Glomerular endothelial cell (primary cell): Measurements from ENCODE around the gene GALNT15. TPM values are rescaled to one million over a fixed set of nuclear protein-coding genes. Genes with fewer than 3 reads are reported as not detected.
A peak's percentile ranks its signal among the peaks of the same experiment; 100 is the strongest.

Experiments used
- DNase-seq: peaks from one replicate; pipeline ENCODE4 v3.0.0-alpha.2; 2011; ENCODE audit warnings: low read depth, low spot score; ENCODE audit errors: extremely low read depth
- total RNA-seq: library from RNA; depleted of rRNA; stranded (reverse); fragments of >200 nt; gene quantifications from 2 replicates; pipeline ENCODE4 v1.2.3, GENCODE V29; 2015

The GALNT15 gene
- total RNA-seq, 1 donor from 2014 or later: 35.2 TPM

DNA sequence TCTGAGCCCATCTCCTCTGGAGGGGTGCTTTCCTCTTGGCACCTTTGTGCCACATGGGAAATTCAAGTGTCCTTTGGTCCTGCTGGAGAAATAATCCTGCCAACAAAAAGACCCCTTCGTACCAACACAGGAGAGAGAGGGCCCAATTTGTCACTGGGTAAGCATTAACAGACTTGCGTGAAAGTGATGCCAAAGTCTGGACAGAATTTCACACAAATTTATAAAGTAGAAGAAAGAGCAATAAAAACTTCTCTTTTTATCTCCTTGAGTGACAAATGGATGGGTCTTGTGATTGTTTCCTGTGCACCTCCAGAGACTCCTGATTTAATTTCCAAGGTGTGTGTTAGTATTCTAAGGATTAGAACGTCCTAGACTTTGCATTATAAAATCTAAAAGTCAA, 75.4 kb downstream of the GALNT15 start:
- DNase-seq: no peak

- DNase-seq: no peak
Observed at GRCh38 chr3:16251316-16252085, 77.0 kb downstream of the GALNT15 start.

- DNase-seq: no peak
Observed at GRCh38 chr3:16252243-16252978, 77.9 kb downstream of the GALNT15 start.

DNA sequence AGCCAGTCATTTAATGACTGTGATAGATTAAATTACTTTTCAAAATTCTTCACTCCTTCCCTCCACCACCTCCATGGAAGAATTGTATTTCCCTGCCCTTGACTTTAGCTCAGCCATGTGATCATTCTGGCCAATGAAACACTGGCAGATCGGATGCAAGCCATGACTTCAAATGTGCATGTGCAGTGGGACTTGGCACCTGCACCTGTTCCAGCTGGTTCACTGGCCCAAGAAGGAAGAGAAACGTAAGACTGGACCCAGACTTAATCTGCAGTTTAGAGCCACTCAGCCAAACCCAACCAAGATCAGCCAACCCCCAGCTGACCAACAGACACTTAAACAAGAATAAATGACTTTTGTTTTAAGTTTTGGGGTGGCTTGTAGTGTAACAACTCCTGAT, 78.5 kb downstream of the GALNT15 start:
- DNase-seq: no peak

GRCh38 chr3:16253601-16254000, 79.1 kb downstream of the GALNT15 start:
- no peak for DNase-seq

- no peak for DNase-seq
Observed at GRCh38 chr3:16254916-16255315, 80.4 kb downstream of the GALNT15 start.

DNA sequence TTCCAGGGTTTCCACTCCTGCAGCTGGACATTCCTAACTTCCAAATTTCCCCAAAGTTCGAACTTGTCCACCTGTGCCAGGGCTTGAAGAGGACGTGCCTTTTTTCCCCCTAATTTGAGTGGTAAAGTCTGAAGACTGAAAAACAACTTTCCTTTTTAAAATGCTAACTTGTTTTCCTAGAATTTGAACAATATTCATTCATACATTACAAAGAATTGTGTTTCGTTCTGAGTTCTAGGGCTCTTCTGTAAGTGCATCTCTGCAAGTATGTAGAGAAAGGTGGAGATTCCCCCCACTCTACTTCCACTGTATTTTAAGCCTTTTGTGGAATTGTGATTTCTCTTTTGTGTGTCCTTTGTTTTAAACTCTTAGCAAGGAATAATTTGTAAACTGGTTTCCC, 80.8 kb downstream of the GALNT15 start:
- DNase-seq: no peak

- no peak for DNase-seq
Observed at GRCh38 chr3:16255726-16256125, 81.2 kb downstream of the GALNT15 start.

- DNase-seq: no peak
Observed at GRCh38 chr3:16257309-16257708, 82.8 kb downstream of the GALNT15 start.

- DNase-seq: no peak
Observed at GRCh38 chr3:16258177-16258576, 83.7 kb downstream of the GALNT15 start.

- DNase-seq: no peak
Observed at GRCh38 chr3:16258866-16259265, 84.4 kb downstream of the GALNT15 start.

- DNase-seq: no peak
Observed at GRCh38 chr3:16260046-16260445, 85.6 kb downstream of the GALNT15 start.

DNA sequence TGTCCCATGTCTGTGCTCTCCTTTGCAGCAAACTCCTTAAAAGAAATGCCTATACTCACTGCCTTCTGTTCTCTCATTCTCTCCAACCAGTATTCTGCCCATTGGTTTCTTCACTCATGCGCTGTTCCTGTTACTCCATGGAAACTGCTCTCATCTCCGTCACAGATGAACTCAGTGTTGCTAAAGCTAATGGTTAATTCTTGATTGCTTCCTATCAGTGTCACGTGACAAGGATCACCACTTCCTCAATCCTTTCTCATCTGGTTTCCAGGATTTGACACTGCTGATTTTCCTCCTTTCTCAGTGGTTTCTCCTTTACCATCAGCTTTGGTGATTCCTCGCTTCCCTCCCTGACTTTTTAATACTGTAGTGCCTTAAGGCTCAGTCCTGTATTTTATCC, 87.7 kb downstream of the GALNT15 start:
- no peak for DNase-seq

- DNase-seq: no peak
Observed at GRCh38 chr3:16264174-16264707, 89.8 kb downstream of the GALNT15 start.

DNA sequence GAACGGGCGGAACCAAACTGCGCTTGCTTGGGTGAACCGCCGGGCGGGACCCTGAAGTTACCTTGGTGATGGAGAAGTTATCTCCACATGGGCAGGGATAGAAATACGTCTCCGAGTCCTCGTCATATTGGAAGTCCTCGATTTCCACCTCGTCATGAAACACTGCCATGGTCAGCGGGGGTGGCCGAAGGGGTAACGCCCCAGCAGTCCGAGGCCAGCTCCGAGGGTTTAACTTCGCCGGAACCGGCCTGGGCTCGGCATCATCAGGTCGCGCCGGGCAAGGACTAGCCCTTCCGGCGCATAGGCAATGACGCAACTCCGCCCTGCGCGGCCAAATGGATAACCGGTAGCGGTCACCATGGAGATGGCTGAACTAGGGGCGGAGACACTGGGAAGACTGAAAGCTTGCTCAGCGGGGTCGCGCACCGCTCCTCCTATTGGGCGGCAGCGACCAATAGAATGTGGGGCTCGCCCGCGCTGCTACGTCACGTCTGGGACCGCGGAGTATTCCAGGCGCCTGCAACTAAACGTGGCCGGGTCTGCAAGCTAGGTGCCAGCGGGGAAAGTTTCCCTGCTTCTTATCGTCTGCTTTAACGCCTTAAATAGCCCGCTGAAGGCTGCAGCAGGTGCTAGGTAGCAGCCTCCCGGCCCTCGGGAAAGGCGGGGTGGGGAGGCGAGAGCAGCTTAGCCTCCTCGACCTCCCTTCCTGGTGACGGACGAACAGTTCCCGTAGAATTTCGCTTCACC, 90.4 kb downstream of the GALNT15 start, which contains the start of the genes DPH3 and OXNAD1:
Gene DPH3 (minus strand): TSS at position 236 of the 747 bp plus-strand sequence. CDS start 67 bp downstream, at position 169.
Gene OXNAD1 (plus strand): TSS at position 505 of the 747 bp plus-strand sequence. CDS start 5,741 bp downstream, outside the sequence.
- peak; percentile 98 for DNase-seq

GRCh38 chr3:16265455-16265786, 90.9 kb downstream of the GALNT15 start:
- DNase-seq: no peak

GRCh38 chr3:16266714-16267113, 92.2 kb downstream of the GALNT15 start:
- DNase-seq: no peak

DNA sequence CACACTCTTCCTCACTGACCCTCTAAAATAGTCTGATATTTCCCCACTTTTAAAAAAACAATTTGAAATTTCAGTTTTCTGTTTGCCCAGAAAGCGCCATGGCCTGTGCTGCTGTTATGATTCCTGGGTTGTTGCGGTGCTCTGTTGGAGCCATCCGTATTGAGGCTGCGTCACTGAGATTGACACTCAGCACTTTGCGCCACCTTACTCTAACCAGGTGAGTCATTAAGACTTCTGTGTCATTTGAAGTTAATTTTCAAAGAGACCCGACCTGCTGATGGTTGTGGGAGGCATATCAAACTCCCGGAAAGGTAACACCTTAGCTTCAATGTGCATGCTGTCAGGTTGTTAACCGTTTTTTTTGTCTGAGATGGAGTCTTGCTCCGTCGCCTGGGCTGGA, 96.4 kb downstream of the GALNT15 start:
- DNase-seq: no peak

- no peak for DNase-seq
Observed at GRCh38 chr3:16272588-16272987, 98.1 kb downstream of the GALNT15 start.

- no peak for DNase-seq
Observed at GRCh38 chr3:16273867-16274266, 99.4 kb downstream of the GALNT15 start.

DNA sequence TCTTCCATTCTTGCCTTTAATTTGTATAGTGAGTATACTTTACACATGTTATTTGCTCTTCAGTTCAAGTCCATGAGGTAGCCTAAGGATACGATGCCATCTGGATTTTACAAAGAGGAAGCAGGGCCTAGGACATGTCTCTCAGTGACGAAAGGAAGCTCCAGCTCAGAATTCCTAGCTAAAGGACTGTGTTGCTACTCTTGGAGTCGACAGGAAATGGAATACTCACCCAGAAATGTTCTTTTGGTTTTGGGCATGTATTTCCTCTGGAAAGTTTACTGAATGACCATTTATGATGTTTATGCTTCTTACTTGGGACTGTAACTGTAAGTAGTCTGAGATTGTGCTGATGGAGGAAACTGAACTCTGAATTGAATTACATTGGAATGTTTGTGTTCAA, 103.0 kb downstream of the GALNT15 start:
- peak; percentile 45 for DNase-seq
